Measurements from ENCODE around the gene DHRSX. TPM values are rescaled to one million over a fixed set of nuclear protein-coding genes. Genes with fewer than 3 reads are reported as not detected.

The DHRSX gene
- total and polyA plus RNA-seq, 7 donors = 12.5 to 25.2 (median 16.1) TPM

DNA sequence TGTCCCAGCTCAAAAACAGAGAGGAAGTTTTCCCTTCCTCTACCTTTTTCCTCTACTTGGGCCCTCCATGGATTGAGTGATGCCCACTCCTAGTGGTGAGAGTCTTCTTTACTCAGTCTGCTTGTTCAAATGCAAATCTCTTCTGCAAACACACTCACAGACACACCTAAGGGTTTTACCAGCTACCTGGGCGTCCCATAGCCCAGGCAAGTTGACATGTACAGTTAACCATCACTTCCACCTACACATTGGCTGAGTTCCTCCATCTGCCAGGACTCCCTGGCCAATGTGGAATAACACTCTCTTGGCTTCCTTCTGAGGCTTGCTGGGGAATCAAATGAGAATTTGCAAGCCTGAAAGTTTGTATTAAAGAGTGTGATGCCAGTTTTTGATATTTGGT is 45.7 kb upstream of the DHRSX start:
- intact Hi-C loops (cut with DNase I) = no loop called here
- H3K36me3 ChIP-seq = no peaks in the 10 kb centered on the region
- peaks cover 0 to 4% (median 0%) of the 10 kb centered on the region in 3 donors for H3K27me3 ChIP-seq
- no peak overlapping the region for H3K4me3 ChIP-seq
- no peak overlapping the region for H3K27ac ChIP-seq
- 42 to 79% methylated on average over 1 of the region's 1 CpG for WGBS, 2 donors
- no peak for DNase-seq
- H3K4me1 ChIP-seq = no peaks in the 10 kb centered on the region
- no peak for TF ChIP-seq EP300 (IDR thresholded peaks at IDR 0.05)
- no peak for TF ChIP-seq POLR2AphosphoS5 (IDR thresholded peaks at IDR 0.05)
- peaks cover 0 to 5% (median 0%) of the 10 kb centered on the region in 4 donors for H3K9me3 ChIP-seq

DNA sequence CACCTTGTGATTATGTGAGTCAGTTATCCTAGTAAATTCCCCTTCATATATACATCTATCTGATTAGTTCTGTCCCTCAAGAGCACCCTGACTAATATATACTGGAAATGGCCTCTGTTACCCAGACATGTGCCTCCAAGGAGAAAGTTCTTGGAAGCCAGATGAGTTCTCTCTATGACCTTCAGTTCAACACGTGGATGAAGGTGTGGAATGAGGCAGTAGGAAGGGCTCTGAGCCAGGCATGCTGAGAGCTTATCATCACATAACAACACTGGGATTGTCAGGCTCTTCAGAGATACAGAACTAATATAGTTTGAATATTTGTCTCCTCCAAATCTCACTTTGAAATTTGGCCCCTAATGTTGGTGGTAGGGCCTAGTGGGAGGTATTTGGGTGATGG is 44.4 kb upstream of the DHRSX start:
- TF ChIP-seq CTCF (IDR thresholded peaks at IDR 0.05) (no peak), EP300 (IDR thresholded peaks at IDR 0.05) (no peak), POLR2AphosphoS5 (IDR thresholded peaks at IDR 0.05) (no peak), POLR2A (IDR thresholded peaks at IDR 0.05) (no peak)
- H3K27me3 ChIP-seq = no peaks in the 10 kb centered on the region
- no peak for DNase-seq
- H3K27ac ChIP-seq = no peak overlapping the region
- WGBS, 2 donors = 19 to 52% methylated on average over 1 of the region's 1 CpG
- no peak overlapping the region for H3K4me3 ChIP-seq
- intact Hi-C loops (cut with DNase I) = no loop called here
- peaks cover 0 to 5% (median 0%) of the 10 kb centered on the region in 4 donors for H3K9me3 ChIP-seq
- H3K36me3 ChIP-seq = no peaks in the 10 kb centered on the region
- H3K4me1 ChIP-seq = no peaks in the 10 kb centered on the region

DNA sequence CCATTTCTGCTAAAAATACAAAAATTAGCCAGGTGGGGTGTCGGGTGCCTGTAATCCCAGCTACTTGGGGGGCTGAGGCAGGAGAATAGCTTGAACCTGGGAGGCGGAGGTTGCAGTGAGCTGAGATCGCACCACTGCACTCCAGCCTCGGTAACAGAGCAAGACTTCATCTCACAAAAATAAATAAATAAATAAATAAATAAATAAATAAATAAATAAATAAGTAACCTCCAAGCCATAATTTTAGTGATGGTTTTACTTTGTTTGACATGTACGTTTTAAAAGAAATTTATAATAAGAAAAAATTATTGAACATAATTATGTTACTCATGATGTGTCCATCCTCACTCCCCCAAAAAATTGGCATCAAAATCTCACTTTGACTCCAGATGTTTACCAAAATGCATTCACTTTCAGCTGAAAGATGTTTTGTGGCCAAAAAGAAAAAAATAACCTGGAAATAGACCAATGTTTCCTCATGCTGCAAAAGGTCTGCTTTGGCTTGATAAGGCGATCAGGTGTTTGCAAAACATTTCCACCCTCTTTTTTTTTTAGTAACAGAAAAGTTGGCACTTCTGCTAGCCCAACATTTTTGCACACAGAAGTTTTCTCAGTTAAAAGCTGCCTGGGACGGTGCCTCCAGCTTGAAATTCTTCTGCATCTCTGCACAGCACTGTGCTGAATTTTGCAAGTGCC is 42.2 kb upstream of the DHRSX start:
- DNase-seq = no peak
- Histone ChIP-seq H3K4me3 (no peak overlapping the region), H3K9me3 (peaks cover 0 to 5% (median 0%) of the 10 kb centered on the region in 4 donors), H3K27me3 (no peaks in the 10 kb centered on the region), H3K4me1 (peaks cover 0 to 7% (median 0%) of the 10 kb centered on the region in 4 donors), H3K36me3 (no peaks in the 10 kb centered on the region), H3K27ac (no peak overlapping the region)
- 78 to 80% methylated on average over 7 of the region's 7 CpGs for WGBS, 2 donors
- no peak for TF ChIP-seq CTCF (IDR thresholded peaks at IDR 0.05)
- TF ChIP-seq POLR2AphosphoS5 (IDR thresholded peaks at IDR 0.05) = no peak
- no peak for TF ChIP-seq POLR2A (IDR thresholded peaks at IDR 0.05)
- no peak for TF ChIP-seq EP300 (IDR thresholded peaks at IDR 0.05)
- intact Hi-C loops (cut with DNase I) = no loop called here

GRCh38 chrX:2541603-2542002 is 40.8 kb upstream of the DHRSX start:
- Histone ChIP-seq H3K4me3 (no peak overlapping the region), H3K36me3 (no peaks in the 10 kb centered on the region), H3K9me3 (peaks cover 0 to 2% (median 0%) of the 10 kb centered on the region in 4 donors), H3K27me3 (no peaks in the 10 kb centered on the region), H3K4me1 (peaks cover 0 to 9% (median 0%) of the 10 kb centered on the region in 4 donors), H3K27ac (no peak overlapping the region)
- no peak for DNase-seq
- TF ChIP-seq CTCF (IDR thresholded peaks at IDR 0.05) (no peak), POLR2AphosphoS5 (IDR thresholded peaks at IDR 0.05) (no peak), EP300 (IDR thresholded peaks at IDR 0.05) (no peak), POLR2A (IDR thresholded peaks at IDR 0.05) (no peak)
- intact Hi-C loops (cut with DNase I) = no loop called here
- WGBS, 2 donors = 83 to 90% methylated on average over 8 of the region's 8 CpGs

- H3K9me3 ChIP-seq = no peaks in the 10 kb centered on the region
- no peak overlapping the region for H3K4me3 ChIP-seq
- DNase-seq = no peak
- intact Hi-C loops (cut with DNase I) = no loop called here
- no peaks in the 10 kb centered on the region for H3K36me3 ChIP-seq
- WGBS, 2 donors = 57 to 89% methylated on average over 12 of the region's 12 CpGs
- peaks cover 0 to 9% (median 0%) of the 10 kb centered on the region in 4 donors for H3K4me1 ChIP-seq
- no peak overlapping the region for H3K27ac ChIP-seq
- TF ChIP-seq POLR2A (IDR thresholded peaks at IDR 0.05) (no peak), EP300 (IDR thresholded peaks at IDR 0.05) (no peak), CTCF (IDR thresholded peaks at IDR 0.05) (no peak), POLR2AphosphoS5 (IDR thresholded peaks at IDR 0.05) (no peak)
- H3K27me3 ChIP-seq = no peaks in the 10 kb centered on the region
These were observed 39.7 kb upstream of the DHRSX start for GRCh38 chrX:2540426-2540947.
